ENCODE measurements around the gene ZNF385A.
A peak's percentile ranks its signal among the peaks of the same experiment; 100 is the strongest.

The ZNF385A gene

GRCh38 chr12:54413284-54414190 is 29.0 kb upstream of the ZNF385A start:
- Histone ChIP-seq H3K4me1 (ENCODE audit: control insufficient read depth, insufficient read depth, low read length) (peaks cover 60% of the 10 kb centered on the region), H3K9me3 (replicated peaks; ENCODE audit: low read length) (no peaks in the 10 kb centered on the region), H3K4me2 (ENCODE audit: low read length) (peak overlapping the region; percentile 98), H3K9ac (ENCODE audit: low read depth, low read length) (peak overlapping the region; percentile 70), H3K27me3 (ENCODE audit: control insufficient read depth, insufficient read depth, low read length) (no peaks in the 10 kb centered on the region), H3K4me3 (ENCODE audit: low read length) (peak overlapping the region; percentile 58), H3K36me3 (ENCODE audit: insufficient read depth, low read length) (peaks cover 55% of the 10 kb centered on the region)

GRCh38 chr12:54412786-54413185 is 28.3 kb upstream of the ZNF385A start:
- peak overlapping the region; percentile 70 for H3K9ac ChIP-seq (ENCODE audit: low read depth, low read length)
- no peaks in the 10 kb centered on the region for H3K27me3 ChIP-seq (ENCODE audit: control insufficient read depth, insufficient read depth, low read length)
- H3K9me3 ChIP-seq (replicated peaks; ENCODE audit: low read length): no peaks in the 10 kb centered on the region
- peaks cover 60% of the 10 kb centered on the region for H3K4me1 ChIP-seq (ENCODE audit: control insufficient read depth, insufficient read depth, low read length)
- H3K4me3 ChIP-seq (ENCODE audit: low read length): peak overlapping the region; percentile 58
- H3K36me3 ChIP-seq (ENCODE audit: insufficient read depth, low read length): peaks cover 61% of the 10 kb centered on the region
- H3K4me2 ChIP-seq (ENCODE audit: low read length): peak overlapping the region; percentile 98

DNA sequence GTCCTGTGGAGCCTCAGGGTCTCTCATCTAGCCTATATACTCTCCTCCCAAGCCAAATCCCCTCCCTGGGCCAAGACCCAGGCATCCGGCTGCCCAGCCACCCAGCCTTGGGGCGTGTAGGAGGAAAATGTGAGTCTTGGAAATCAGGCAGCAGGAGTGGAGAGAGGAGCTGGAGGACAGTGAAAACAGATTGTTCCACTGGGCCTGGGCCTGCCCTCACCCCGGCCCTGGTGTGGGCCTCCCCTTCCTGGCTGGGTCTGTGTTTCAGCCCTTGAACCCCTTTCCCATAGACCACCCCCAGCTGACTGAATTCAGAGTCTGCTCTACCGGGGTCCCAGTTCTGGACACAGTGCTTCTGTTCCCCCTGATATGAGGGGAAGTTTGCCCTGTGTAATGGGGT is 27.8 kb upstream of the ZNF385A start:
- Histone ChIP-seq H3K36me3 (ENCODE audit: insufficient read depth, low read length) (peaks cover 65% of the 10 kb centered on the region), H3K4me1 (ENCODE audit: control insufficient read depth, insufficient read depth, low read length) (peaks cover 60% of the 10 kb centered on the region), H3K4me3 (ENCODE audit: low read length) (peak overlapping the region; percentile 58), H3K9ac (ENCODE audit: low read depth, low read length) (peak overlapping the region; percentile 70), H3K9me3 (replicated peaks; ENCODE audit: low read length) (no peaks in the 10 kb centered on the region), H3K4me2 (ENCODE audit: low read length) (peak overlapping the region; percentile 98), H3K27me3 (ENCODE audit: control insufficient read depth, insufficient read depth, low read length) (no peaks in the 10 kb centered on the region)

- Histone ChIP-seq H3K9me3 (replicated peaks; ENCODE audit: low read length) (no peaks in the 10 kb centered on the region), H3K27me3 (ENCODE audit: control insufficient read depth, insufficient read depth, low read length) (no peaks in the 10 kb centered on the region), H3K4me2 (ENCODE audit: low read length) (peak overlapping the region; percentile 98), H3K4me3 (ENCODE audit: low read length) (peak overlapping the region; percentile 27), H3K36me3 (ENCODE audit: insufficient read depth, low read length) (peaks cover 68% of the 10 kb centered on the region), H3K9ac (ENCODE audit: low read depth, low read length) (peak overlapping the region; percentile 70), H3K4me1 (ENCODE audit: control insufficient read depth, insufficient read depth, low read length) (peaks cover 56% of the 10 kb centered on the region)
Measured at GRCh38 chr12:54411391-54412241, 27.1 kb upstream of the ZNF385A start.

GRCh38 chr12:54409267-54409666 is 24.7 kb upstream of the ZNF385A start:
- Histone ChIP-seq H3K4me1 (ENCODE audit: control insufficient read depth, insufficient read depth, low read length) (peaks cover 37% of the 10 kb centered on the region), H3K4me2 (ENCODE audit: low read length) (no peak overlapping the region), H3K9ac (ENCODE audit: low read depth, low read length) (no peak overlapping the region), H3K4me3 (ENCODE audit: low read length) (no peak overlapping the region), H3K27me3 (ENCODE audit: control insufficient read depth, insufficient read depth, low read length) (no peaks in the 10 kb centered on the region), H3K36me3 (ENCODE audit: insufficient read depth, low read length) (peaks cover 76% of the 10 kb centered on the region), H3K9me3 (replicated peaks; ENCODE audit: low read length) (no peaks in the 10 kb centered on the region)

- H3K27me3 ChIP-seq (ENCODE audit: control insufficient read depth, insufficient read depth, low read length): no peaks in the 10 kb centered on the region
- H3K4me1 ChIP-seq (ENCODE audit: control insufficient read depth, insufficient read depth, low read length): peaks cover 18% of the 10 kb centered on the region
- H3K4me2 ChIP-seq (ENCODE audit: low read length): no peak overlapping the region
- no peaks in the 10 kb centered on the region for H3K9me3 ChIP-seq (replicated peaks; ENCODE audit: low read length)
- no peak overlapping the region for H3K4me3 ChIP-seq (ENCODE audit: low read length)
- H3K9ac ChIP-seq (ENCODE audit: low read depth, low read length): no peak overlapping the region
- peaks cover 86% of the 10 kb centered on the region for H3K36me3 ChIP-seq (ENCODE audit: insufficient read depth, low read length)
Measured at GRCh38 chr12:54407183-54407905, 22.8 kb upstream of the ZNF385A start.

DNA sequence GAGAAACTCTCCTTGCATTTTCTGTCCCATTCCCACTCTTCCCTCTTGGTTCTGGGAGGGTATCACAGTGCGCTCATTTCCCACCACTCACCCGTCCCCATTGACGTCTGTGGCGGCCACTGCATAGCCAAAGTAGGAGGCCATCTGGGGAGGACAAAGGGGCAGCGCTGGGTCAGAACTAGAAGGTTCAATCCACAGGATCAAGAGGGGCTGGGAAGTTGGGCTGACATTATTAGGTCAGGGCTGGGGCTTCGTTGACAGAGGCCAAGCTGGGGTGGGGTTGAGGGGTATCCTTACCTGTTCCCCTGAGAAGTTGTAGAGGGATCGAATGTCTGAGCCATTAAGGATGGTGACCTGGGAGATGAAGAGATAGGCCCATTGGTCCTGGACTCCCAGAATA is 21.0 kb upstream of the ZNF385A start:
- H3K4me3 ChIP-seq (ENCODE audit: low read length): no peak overlapping the region
- no peaks in the 10 kb centered on the region for H3K9me3 ChIP-seq (replicated peaks; ENCODE audit: low read length)
- H3K4me2 ChIP-seq (ENCODE audit: low read length): no peak overlapping the region
- no peak overlapping the region for H3K9ac ChIP-seq (ENCODE audit: low read depth, low read length)
- H3K36me3 ChIP-seq (ENCODE audit: insufficient read depth, low read length): peaks cover 98% of the 10 kb centered on the region
- peaks cover 2% of the 10 kb centered on the region for H3K4me1 ChIP-seq (ENCODE audit: control insufficient read depth, insufficient read depth, low read length)
- H3K27me3 ChIP-seq (ENCODE audit: control insufficient read depth, insufficient read depth, low read length): no peaks in the 10 kb centered on the region

DNA sequence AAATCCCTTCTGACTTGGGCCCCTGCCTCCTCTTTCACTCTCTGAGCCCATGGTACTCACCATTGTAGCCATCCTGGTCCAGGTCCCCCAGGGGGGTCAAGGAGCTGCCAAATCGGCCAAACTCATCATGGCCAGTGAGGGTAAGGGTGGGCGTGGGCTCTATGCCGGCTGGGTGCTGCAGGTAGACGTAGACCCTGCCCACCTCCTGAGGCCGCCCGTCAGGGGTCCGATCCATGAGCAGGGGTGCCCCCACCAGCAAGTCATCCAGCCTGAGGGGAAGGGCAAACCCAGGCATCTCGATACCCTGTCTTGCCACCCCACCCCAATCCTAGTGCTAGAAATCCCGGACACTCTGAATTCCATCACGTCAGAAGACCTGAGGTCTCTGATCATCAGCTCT is 20.6 kb upstream of the ZNF385A start:
- Histone ChIP-seq H3K36me3 (ENCODE audit: insufficient read depth, low read length) (peaks cover 98% of the 10 kb centered on the region), H3K9me3 (replicated peaks; ENCODE audit: low read length) (no peaks in the 10 kb centered on the region), H3K9ac (ENCODE audit: low read depth, low read length) (no peak overlapping the region), H3K4me1 (ENCODE audit: control insufficient read depth, insufficient read depth, low read length) (no peaks in the 10 kb centered on the region), H3K4me2 (ENCODE audit: low read length) (no peak overlapping the region), H3K4me3 (ENCODE audit: low read length) (no peak overlapping the region), H3K27me3 (ENCODE audit: control insufficient read depth, insufficient read depth, low read length) (no peaks in the 10 kb centered on the region)

DNA sequence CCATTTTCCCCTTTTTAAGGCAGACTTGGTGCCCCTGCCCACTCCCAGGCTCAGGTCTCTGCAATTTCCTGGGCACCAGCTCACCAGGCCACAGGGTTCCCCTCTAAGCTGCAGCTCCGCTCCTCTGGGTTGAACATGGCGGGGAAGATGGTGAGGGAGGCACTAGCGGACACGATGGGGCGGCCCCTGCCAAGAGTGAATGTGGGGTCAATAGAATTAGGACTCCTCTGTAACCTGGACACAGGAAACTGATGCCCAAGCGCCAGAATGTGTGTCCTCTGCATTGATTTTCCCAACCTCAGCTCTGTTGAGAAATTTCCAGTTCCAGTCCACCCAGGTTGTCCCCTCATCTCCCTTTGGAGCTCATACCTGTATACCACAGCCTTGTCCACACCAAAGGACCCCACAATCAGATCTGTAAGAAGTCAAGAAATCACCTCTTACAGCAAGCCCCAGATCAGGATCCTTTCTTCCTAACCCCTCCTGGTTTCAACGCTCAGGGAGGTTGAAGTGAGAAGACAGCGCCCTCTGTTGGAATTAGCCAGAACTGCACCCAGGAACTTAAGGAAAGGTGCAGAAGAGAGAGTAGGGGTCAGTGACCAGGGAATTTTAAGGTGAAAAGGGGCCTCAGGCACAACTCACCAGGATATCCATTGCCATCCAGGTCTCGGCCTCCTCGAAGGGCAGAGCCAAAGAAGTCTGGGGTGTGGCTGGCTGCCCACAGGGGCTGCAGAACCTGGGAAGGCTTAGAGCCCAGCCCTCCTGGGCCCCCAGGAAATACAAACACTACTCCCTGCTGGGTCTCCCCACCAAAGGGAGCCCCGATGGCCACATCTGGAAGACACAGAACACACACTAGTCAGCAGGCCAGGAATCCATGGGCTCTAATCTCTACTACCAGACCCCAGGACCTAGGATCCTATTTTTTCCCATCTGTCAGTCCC is 19.8 kb upstream of the ZNF385A start:
- Histone ChIP-seq H3K4me1 (ENCODE audit: control insufficient read depth, insufficient read depth, low read length) (no peaks in the 10 kb centered on the region), H3K36me3 (ENCODE audit: insufficient read depth, low read length) (peaks cover 98% of the 10 kb centered on the region), H3K9me3 (replicated peaks; ENCODE audit: low read length) (no peaks in the 10 kb centered on the region), H3K4me2 (ENCODE audit: low read length) (no peak overlapping the region), H3K9ac (ENCODE audit: low read depth, low read length) (no peak overlapping the region), H3K27me3 (ENCODE audit: control insufficient read depth, insufficient read depth, low read length) (no peaks in the 10 kb centered on the region), H3K4me3 (ENCODE audit: low read length) (no peak overlapping the region)

GRCh38 chr12:54401119-54401518 is 16.6 kb upstream of the ZNF385A start:
- Histone ChIP-seq H3K36me3 (ENCODE audit: insufficient read depth, low read length) (peaks cover 97% of the 10 kb centered on the region), H3K4me3 (ENCODE audit: low read length) (no peak overlapping the region), H3K27me3 (ENCODE audit: control insufficient read depth, insufficient read depth, low read length) (no peaks in the 10 kb centered on the region), H3K9ac (ENCODE audit: low read depth, low read length) (no peak overlapping the region), H3K4me1 (ENCODE audit: control insufficient read depth, insufficient read depth, low read length) (no peaks in the 10 kb centered on the region), H3K9me3 (replicated peaks; ENCODE audit: low read length) (no peaks in the 10 kb centered on the region), H3K4me2 (ENCODE audit: low read length) (no peak overlapping the region)
